NB4 (cell line): ENCODE results near the gene NOD1.

Source experiments
- CTCF ChIP-seq: IDR thresholded peaks from one replicate; pipeline ENCODE4 v1.5.1; 2012; ENCODE audit warnings: low read depth, low read length
- MAX ChIP-seq: IDR thresholded peaks from 2 replicates; pipeline ENCODE4 v1.6.1; 2011; ENCODE audit warnings: low read depth, low read length
- MYC ChIP-seq: IDR thresholded peaks from 2 replicates; pipeline ENCODE4 v1.6.1; 2011; ENCODE audit warnings: low read depth, low read length
- POLR2A ChIP-seq: IDR thresholded peaks from 2 replicates; pipeline ENCODE4 v1.6.1; 2011; ENCODE audit warnings: mild to moderate bottlenecking; ENCODE audit not compliant: insufficient read length; ENCODE audit errors: extremely low read depth

GRCh38 chr7:30472784-30473775 is 5.5 kb downstream of the NOD1 start:
- TF ChIP-seq CTCF, result no peak
- TF ChIP-seq MAX, result no peak
- no peak for TF ChIP-seq POLR2A
- no peak for TF ChIP-seq MYC
